ENCODE data around the gene SDK2. TPM values are rescaled to one million over a fixed set of nuclear protein-coding genes. Genes with fewer than 3 reads are reported as not detected.

Gene SDK2
- total RNA-seq, 6 experiments from 2014 or later: 0.11 to 0.46 (median 0.25) TPM

DNA sequence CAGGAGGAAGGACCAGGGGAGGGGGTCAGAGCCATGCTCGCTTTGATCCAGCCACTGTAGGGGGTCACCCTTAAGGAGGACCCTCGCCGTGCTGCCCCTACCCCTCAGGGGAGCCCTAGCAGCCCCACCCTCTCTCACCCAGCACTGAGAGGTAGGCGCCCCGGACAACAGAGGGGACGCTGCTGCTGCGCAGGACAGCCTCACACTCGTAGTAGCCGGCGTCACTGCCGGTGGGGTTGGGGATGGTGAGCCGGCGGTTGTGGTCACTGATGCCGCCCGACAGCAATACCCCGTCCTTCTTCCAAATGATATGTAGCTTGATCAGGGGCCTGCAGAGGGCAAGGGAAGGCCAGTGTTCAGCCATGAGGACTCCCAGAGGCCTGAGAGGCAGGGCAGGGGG, 206.4 kb downstream of the SDK2 start:
- Histone ChIP-seq H3K4me1 (no peaks in the 10 kb centered on the region), H3K36me3 (no peaks in the 10 kb centered on the region), H3K4me3 (no peak overlapping the region), H3K9me3 (no peaks in the 10 kb centered on the region), H3K27me3 (no peaks in the 10 kb centered on the region), H3K27ac (no peak overlapping the region)
- TF ChIP-seq CTCF (IDR thresholded peaks at IDR 0.05) (no peak), POLR2A (IDR thresholded peaks at IDR 0.05) (no peak)
- 93% methylated on average over 8 of the region's 16 CpGs for WGBS (ENCODE audit: insufficient coverage, low coverage, low lambda C conversion rate, missing lambda C conversion rate)
- DNase-seq: no peak
- intact Hi-C loops (cut with DNase I): loop anchor here (10.0 kb wide), 4 partner anchors 277 to 737 kb away; no protein-coding TSS in a partner anchor
- ATAC-seq: peak in 1 of 4 donors; percentile 9

DNA sequence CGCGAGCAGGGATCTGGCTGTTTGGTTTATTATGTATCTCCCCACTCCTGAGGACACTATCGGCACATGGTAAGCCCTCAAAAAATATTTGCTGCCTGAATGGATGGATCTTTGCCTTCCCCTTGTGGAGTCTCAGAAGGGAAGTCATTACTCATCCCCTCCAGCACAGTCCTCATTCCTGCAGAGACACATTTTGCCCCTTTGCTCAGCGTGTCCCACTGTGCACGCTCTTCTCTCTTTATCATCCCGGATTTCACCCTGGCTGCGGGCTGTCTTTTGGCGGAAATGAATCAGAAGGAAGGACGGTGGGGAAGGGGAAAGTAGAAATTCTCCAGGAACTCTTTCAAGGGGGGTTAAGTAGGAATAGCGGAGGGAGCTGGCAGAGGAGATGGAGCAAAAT, 207.3 kb downstream of the SDK2 start:
- 44% methylated on average over 10 of the region's 10 CpGs for whole genome bisulfite sequencing (ENCODE audit: insufficient coverage, low coverage, low lambda C conversion rate, missing lambda C conversion rate)
- no peak for DNase-seq
- H3K9me3 ChIP-seq: no peaks in the 10 kb centered on the region
- H3K27ac ChIP-seq: no peak overlapping the region
- ATAC-seq: peak in 2 of 4 donors; percentile 45 to 59
- TF ChIP-seq POLR2A (IDR thresholded peaks at IDR 0.05): no peak
- no peak for TF ChIP-seq CTCF (IDR thresholded peaks at IDR 0.05)
- H3K27me3 ChIP-seq: no peaks in the 10 kb centered on the region
- H3K36me3 ChIP-seq: no peaks in the 10 kb centered on the region
- H3K4me3 ChIP-seq: no peak overlapping the region
- H3K4me1 ChIP-seq: no peaks in the 10 kb centered on the region
- intact Hi-C loops (cut with DNase I): loop anchor here (10.0 kb wide), 4 partner anchors 278 to 738 kb away; no protein-coding TSS in a partner anchor

DNA sequence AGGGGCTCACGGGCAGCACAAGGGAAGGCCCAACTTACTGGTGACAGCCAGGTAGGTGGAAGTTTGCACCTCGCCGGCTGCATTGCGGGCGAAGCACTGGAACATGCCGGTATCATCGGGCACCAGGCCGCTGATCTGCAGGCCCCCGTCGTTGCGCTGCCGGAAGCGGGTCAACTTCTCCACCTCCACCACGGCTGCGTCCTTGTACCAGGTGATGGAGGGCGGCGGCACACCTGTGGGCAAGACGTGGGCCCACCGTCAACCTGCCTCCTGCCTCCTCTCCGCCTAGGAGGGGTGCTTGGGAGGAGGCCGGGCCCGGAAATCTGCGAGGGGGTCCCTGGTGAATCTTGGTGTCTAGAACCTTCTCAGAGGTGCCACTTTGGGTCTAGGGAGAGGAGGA, 208.8 kb downstream of the SDK2 start:
- Histone ChIP-seq H3K27me3 (no peaks in the 10 kb centered on the region), H3K4me3 (no peak overlapping the region), H3K27ac (no peak overlapping the region), H3K4me1 (no peaks in the 10 kb centered on the region), H3K9me3 (no peaks in the 10 kb centered on the region), H3K36me3 (no peaks in the 10 kb centered on the region)
- ATAC-seq (no peak), DNase-seq (no peak)
- TF ChIP-seq CTCF (IDR thresholded peaks at IDR 0.05): no peak
- TF ChIP-seq POLR2A (IDR thresholded peaks at IDR 0.05): no peak
- intact Hi-C loops (cut with DNase I): loop anchor here (10.0 kb wide), 4 partner anchors 279 to 739 kb away; no protein-coding TSS in a partner anchor
- WGBS (ENCODE audit: insufficient coverage, low coverage, low lambda C conversion rate, missing lambda C conversion rate): no CpG with 5 or more reads among the region's 23 CpGs

DNA sequence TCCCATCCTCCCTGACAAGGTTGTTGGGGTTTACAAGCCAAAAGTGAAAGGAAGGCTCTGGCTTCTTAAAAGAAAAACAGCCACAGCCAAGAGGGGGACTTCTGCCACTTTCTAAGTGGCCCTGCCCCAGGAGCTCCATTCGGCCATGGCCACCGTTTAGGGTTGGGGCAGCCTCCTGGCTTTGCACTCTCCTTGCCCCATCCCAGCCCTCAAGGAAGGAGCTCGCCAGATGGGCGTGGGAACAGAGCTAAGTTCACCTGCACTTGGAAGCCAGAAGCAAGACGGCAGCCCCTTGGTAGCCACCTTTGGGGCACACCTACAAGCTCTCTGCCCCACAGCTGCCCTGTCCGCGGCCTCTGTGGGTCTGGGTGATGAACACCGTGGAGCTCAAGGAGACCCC, 210.1 kb downstream of the SDK2 start:
- Histone ChIP-seq H3K4me1 (no peaks in the 10 kb centered on the region), H3K27ac (no peak overlapping the region), H3K36me3 (no peaks in the 10 kb centered on the region), H3K9me3 (no peaks in the 10 kb centered on the region), H3K4me3 (no peak overlapping the region), H3K27me3 (no peaks in the 10 kb centered on the region)
- no peak for ATAC-seq
- peak in 1 of 3 donors; percentile 27 for DNase-seq
- TF ChIP-seq POLR2A (IDR thresholded peaks at IDR 0.05): no peak
- TF ChIP-seq CTCF (IDR thresholded peaks at IDR 0.05): no peak
- intact Hi-C loops (cut with DNase I): loop anchor here (10.0 kb wide), 4 partner anchors 281 to 741 kb away; no protein-coding TSS in a partner anchor
- 37% methylated on average over 4 of the region's 8 CpGs for WGBS (ENCODE audit: insufficient coverage, low coverage, low lambda C conversion rate, missing lambda C conversion rate)

Measured in right lobe of liver (tissue), 6 donors.